Gastrocnemius medialis (tissue), 4 donors: ENCODE data around the gene ATF7IP. TPM values are rescaled to one million over a fixed set of nuclear protein-coding genes. Genes with fewer than 3 reads are reported as not detected.
"Not testable (repeated sequence)": the region's sequence is repeated elsewhere in the genome, so short reads cannot be mapped to it uniquely, and the experiment has no call there.

ENCODE experiments used
- ATAC-seq, 2 donors: fragments of 150-250 bp; one replicate each; pipeline ENCODE4 v1.9.1; 2016
- DNase-seq, 2 donors: peaks; one replicate each; pipeline ENCODE4 v3.0.0-alpha.2; 2019
- H3K27ac ChIP-seq, 4 donors: fragments of 200-600 bp; sonication (generic); 1 replicate in 1 of 4; 2 replicates in 3 of 4; pipeline ENCODE4 v1.5.1; 2016 to 2018; ENCODE audit warnings: mild to moderate bottlenecking in 2 of 4, moderate library complexity in 1 of 4
- H3K27me3 ChIP-seq, 3 donors: fragments of 200-600 bp; sonication (generic) in 2 of 3; 1 replicate in 1 of 3; 2 replicates in 2 of 3; pipeline versions ENCODE4 v1.5.1 to v1.6.0; 2016 to 2019; ENCODE audit warnings: mild to moderate bottlenecking in 1 of 3, moderate library complexity in 1 of 3
- H3K36me3 ChIP-seq, 2 donors: fragments of 200-600 bp; sonication (generic) in 1 of 2; one replicate each; pipeline ENCODE4 v1.5.1; 2017 to 2018
- H3K4me1 ChIP-seq, 2 donors: fragments of 200-600 bp; sonication (generic) in 1 of 2; one replicate each; pipeline ENCODE4 v1.5.1; 2016 to 2017; ENCODE audit warnings: mild to moderate bottlenecking in 2 of 2
- H3K4me3 ChIP-seq, 4 donors: fragments of 200-600 bp; sonication (generic) in 3 of 4; 1 replicate in 1 of 4; 2 replicates in 3 of 4; pipeline ENCODE4 v1.5.1; 2016 to 2019; ENCODE audit warnings: mild to moderate bottlenecking in 2 of 4
- H3K9me3 ChIP-seq, 3 donors: fragments of 200-600 bp; sonication (generic) in 2 of 3; 1 replicate in 1 of 3; 2 replicates in 2 of 3; pipeline ENCODE4 v1.5.1; 2016 to 2019
- POLR2A ChIP-seq, 2 donors: fragments of 450-650 bp; IDR thresholded peaks; one replicate each; pipeline ENCODE4 v1.6.1; 2017; ENCODE audit warnings: antibody characterized with exemption in 2 of 2, mild to moderate bottlenecking in 2 of 2, moderate library complexity in 2 of 2
- in situ Hi-C, 4 donors: fragments of 200-750 bp; cut with MboI; loops; one replicate each; pipeline versions ENCODE4 v1.15.0 to v1.8.0; 2017; ENCODE audit warnings: low sequenced_read_pairs in 4 of 4
- intact Hi-C: fragments of 100-400 bp; cut with DNase I; formaldehyde crosslinking; loops from one replicate; pipeline ENCODE4 v1.15.1; 2023; ENCODE audit warnings: low total_unique reads
- total RNA-seq, 4 donors: library from RNA; depleted of rRNA; stranded (reverse); fragments of >200 nt; gene quantifications; one replicate each; pipeline versions ENCODE4 v1.1.0 to v1.2.3, GENCODE V29; 2016
- TF ChIP-seq, protein P1 (sequence below), 5 experiments: fragments of 450-650 bp in 3 of 5; fragments of 200-600 bp in 2 of 5; sonication (generic) in 2 of 5; IDR thresholded peaks in 4 of 5; conservative IDR thresholded peaks in 1 of 5; 1 replicate in 4 of 5; 2 replicates in 1 of 5; pipeline ENCODE4 v1.5.1; 2016 to 2019; ENCODE audit warnings: antibody characterized with exemption in 5 of 5, mild to moderate bottlenecking in 3 of 5, moderate library complexity in 3 of 5

ATF7IP gene, protein sequence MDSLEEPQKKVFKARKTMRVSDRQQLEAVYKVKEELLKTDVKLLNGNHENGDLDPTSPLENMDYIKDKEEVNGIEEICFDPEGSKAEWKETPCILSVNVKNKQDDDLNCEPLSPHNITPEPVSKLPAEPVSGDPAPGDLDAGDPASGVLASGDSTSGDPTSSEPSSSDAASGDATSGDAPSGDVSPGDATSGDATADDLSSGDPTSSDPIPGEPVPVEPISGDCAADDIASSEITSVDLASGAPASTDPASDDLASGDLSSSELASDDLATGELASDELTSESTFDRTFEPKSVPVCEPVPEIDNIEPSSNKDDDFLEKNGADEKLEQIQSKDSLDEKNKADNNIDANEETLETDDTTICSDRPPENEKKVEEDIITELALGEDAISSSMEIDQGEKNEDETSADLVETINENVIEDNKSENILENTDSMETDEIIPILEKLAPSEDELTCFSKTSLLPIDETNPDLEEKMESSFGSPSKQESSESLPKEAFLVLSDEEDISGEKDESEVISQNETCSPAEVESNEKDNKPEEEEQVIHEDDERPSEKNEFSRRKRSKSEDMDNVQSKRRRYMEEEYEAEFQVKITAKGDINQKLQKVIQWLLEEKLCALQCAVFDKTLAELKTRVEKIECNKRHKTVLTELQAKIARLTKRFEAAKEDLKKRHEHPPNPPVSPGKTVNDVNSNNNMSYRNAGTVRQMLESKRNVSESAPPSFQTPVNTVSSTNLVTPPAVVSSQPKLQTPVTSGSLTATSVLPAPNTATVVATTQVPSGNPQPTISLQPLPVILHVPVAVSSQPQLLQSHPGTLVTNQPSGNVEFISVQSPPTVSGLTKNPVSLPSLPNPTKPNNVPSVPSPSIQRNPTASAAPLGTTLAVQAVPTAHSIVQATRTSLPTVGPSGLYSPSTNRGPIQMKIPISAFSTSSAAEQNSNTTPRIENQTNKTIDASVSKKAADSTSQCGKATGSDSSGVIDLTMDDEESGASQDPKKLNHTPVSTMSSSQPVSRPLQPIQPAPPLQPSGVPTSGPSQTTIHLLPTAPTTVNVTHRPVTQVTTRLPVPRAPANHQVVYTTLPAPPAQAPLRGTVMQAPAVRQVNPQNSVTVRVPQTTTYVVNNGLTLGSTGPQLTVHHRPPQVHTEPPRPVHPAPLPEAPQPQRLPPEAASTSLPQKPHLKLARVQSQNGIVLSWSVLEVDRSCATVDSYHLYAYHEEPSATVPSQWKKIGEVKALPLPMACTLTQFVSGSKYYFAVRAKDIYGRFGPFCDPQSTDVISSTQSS
- total RNA-seq = 10 to 100 TPM; 15.9 to 42.2 (median 30.7) TPM

- H3K4me1 ChIP-seq = peaks cover 0 to 12% of the 10 kb centered on the region in 2 donors
- peak within 1 kb of the TSS; percentile 94 to 96 (median 95) for H3K27ac ChIP-seq
- peak within 1 kb of the TSS; percentile 71 to 89 (median 86) for H3K4me3 ChIP-seq
- peak; percentile 66 to 86 for TF ChIP-seq POLR2A (IDR thresholded peaks at IDR 0.05)
- TF ChIP-seq, protein P1, sequence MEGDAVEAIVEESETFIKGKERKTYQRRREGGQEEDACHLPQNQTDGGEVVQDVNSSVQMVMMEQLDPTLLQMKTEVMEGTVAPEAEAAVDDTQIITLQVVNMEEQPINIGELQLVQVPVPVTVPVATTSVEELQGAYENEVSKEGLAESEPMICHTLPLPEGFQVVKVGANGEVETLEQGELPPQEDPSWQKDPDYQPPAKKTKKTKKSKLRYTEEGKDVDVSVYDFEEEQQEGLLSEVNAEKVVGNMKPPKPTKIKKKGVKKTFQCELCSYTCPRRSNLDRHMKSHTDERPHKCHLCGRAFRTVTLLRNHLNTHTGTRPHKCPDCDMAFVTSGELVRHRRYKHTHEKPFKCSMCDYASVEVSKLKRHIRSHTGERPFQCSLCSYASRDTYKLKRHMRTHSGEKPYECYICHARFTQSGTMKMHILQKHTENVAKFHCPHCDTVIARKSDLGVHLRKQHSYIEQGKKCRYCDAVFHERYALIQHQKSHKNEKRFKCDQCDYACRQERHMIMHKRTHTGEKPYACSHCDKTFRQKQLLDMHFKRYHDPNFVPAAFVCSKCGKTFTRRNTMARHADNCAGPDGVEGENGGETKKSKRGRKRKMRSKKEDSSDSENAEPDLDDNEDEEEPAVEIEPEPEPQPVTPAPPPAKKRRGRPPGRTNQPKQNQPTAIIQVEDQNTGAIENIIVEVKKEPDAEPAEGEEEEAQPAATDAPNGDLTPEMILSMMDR (IDR thresholded peaks at IDR 0.05 in 4 of 5, conservative IDR thresholded peaks at IDR 0.05 in 1 of 5) = peak in 2 of 5 experiments; percentile 30 to 40
- H3K9me3 ChIP-seq = no peaks in the 10 kb centered on the region
- DNase-seq (peak; percentile 90 to 96), ATAC-seq (peak; percentile 95 to 96)
- in situ Hi-C loops = loop anchor here (5.0 to 10.0 kb wide), 3 partner anchors 49 to 111 kb away; no protein-coding TSS in a partner anchor
- H3K27me3 ChIP-seq = no peaks in the 10 kb centered on the region
- intact Hi-C loops = loop anchor here (1.0 to 5.0 kb wide), 4 partner anchors 108 to 407 kb away; partner anchors contain the start of gene PLBD1
- H3K36me3 ChIP-seq = peaks cover 0 to 5% of the 10 kb centered on the region in 2 donors
Measured at GRCh38 chr12:14365294-14366208, at the start of gene ATF7IP. TSS of gene ATF7IP (plus strand) at chr12:14365682. CDS start at chr12:14423916, 58,234 bp downstream.

DNA sequence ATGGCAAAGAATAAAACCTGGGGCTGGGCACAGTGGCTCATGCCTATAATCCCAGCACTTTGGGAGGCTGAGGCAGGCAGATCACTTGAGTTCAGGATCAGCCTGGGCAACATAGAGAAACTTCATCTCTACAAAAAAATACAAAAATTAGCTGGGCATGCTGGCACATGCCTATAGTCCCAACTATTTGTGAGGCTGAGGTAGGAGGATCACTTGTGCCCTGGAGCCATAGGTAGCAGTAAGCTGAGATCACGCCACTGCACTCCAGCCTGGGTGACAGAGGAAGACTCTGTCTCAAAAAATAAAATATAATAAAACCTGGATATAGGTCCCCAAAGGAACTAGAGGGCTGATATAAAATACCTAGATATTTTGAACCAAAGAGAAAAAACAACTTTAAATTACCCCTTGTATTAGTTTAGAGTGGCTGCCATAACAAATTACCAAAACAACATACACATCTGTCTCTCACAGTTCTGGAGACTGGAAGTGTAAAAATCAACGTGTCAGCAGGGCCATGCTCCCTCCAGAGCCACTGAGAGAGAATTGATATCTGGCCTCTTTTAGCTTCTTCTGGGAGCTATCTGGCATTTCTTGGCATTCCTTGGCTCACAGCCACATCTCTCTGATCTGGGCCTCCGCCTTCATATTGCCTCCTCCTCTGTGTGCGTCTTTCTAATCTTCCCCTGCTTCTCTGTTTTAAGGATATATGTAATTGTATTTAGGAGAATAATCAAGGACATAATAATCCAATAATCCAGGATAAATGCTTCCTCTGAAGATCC is 47.9 kb upstream of the ATF7IP start:
- Histone ChIP-seq H3K4me3 (no peak overlapping the region), H3K27ac (no peak overlapping the region), H3K27me3 (no peaks in the 10 kb centered on the region), H3K4me1 (no peaks in the 10 kb centered on the region), H3K9me3 (no peaks in the 10 kb centered on the region), H3K36me3 (no peaks in the 10 kb centered on the region)
- no peak for ATAC-seq
- TF ChIP-seq, protein P1 (IDR thresholded peaks at IDR 0.05 in 4 of 5, conservative IDR thresholded peaks at IDR 0.05 in 1 of 5) = no peak
- TF ChIP-seq POLR2A (IDR thresholded peaks at IDR 0.05) = no peak
- intact Hi-C loops = no loop called here
- no peak for DNase-seq
- in situ Hi-C loops = no loop called here

- H3K9me3 ChIP-seq, ATAC-seq, H3K36me3 ChIP-seq, H3K4me1 ChIP-seq, in situ Hi-C loops, H3K27me3 ChIP-seq, DNase-seq, H3K4me3 ChIP-seq, intact Hi-C loops, H3K27ac ChIP-seq: not testable (repeated sequence)
Measured at GRCh38 chr12:14319704-14320427, 45.6 kb upstream of the ATF7IP start.

DNA sequence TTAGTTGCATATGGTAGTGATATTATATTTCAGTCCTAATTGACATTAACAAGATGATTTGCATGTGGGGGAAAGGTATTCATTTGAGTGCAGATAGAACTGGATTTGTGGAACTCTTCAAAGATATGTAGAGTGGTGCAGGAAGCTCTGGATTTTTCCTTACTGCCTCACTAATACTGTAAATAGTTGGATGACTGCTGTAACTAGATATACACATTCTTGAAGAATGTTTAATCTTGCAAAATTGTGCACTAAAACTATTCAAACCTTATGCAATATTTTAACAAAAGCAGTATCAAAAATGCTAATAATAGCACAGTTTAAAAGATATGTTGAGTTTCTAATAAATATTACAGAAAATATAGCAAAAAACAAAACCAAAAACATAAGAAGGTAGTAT is 43.1 kb upstream of the ATF7IP start:
- Histone ChIP-seq H3K9me3 (no peaks in the 10 kb centered on the region), H3K4me3 (no peak overlapping the region), H3K4me1 (no peaks in the 10 kb centered on the region), H3K36me3 (no peaks in the 10 kb centered on the region), H3K27ac (no peak overlapping the region), H3K27me3 (no peaks in the 10 kb centered on the region)
- TF ChIP-seq POLR2A (IDR thresholded peaks at IDR 0.05) = no peak
- TF ChIP-seq, protein P1 (IDR thresholded peaks at IDR 0.05 in 4 of 5, conservative IDR thresholded peaks at IDR 0.05 in 1 of 5) = no peak
- ATAC-seq = no peak
- intact Hi-C loops (no loop called here), in situ Hi-C loops (no loop called here)
- no peak for DNase-seq
